PFSK-1 (cell line): ENCODE measurements around the gene ZNF585A.

Experiments
- FOXP2 ChIP-seq: optimal IDR thresholded peaks from 2 replicates; pipeline ENCODE3; 2011; ENCODE audit warnings: borderline replicate concordance, control low read depth, inconsistent platforms; ENCODE audit not compliant: insufficient read depth; ENCODE audit errors: extremely low read length, extremely low read depth
- POLR2AphosphoS5 ChIP-seq: IDR thresholded peaks from 2 replicates; pipeline ENCODE4 v1.6.1; 2012; ENCODE audit warnings: low read depth, mild to moderate bottlenecking, control low read depth, low read length, moderate library complexity
- SIN3A ChIP-seq: IDR thresholded peaks from 2 replicates; pipeline ENCODE4 v1.6.1; 2012; ENCODE audit warnings: mild to moderate bottlenecking, low read length, moderate library complexity, borderline replicate concordance; ENCODE audit not compliant: insufficient read depth
- TAF1 ChIP-seq: IDR thresholded peaks from 2 replicates; pipeline ENCODE4 v1.6.1; 2012; ENCODE audit warnings: low read length, control low read depth, borderline replicate concordance; ENCODE audit not compliant: insufficient read depth
- TF ChIP-seq, protein P1 (sequence below), 2 experiments: IDR thresholded peaks; 2 replicates each; pipeline versions ENCODE4 v1.6.1 to v1.8.0; 2011 to 2012; ENCODE audit warnings: low read depth in 2 of 2, low read length in 2 of 2, control low read depth in 1 of 2, inconsistent platforms in 1 of 2, mild to moderate bottlenecking in 1 of 2, moderate library complexity in 1 of 2; ENCODE audit not compliant: insufficient read depth in 1 of 2

ZNF585A gene

DNA sequence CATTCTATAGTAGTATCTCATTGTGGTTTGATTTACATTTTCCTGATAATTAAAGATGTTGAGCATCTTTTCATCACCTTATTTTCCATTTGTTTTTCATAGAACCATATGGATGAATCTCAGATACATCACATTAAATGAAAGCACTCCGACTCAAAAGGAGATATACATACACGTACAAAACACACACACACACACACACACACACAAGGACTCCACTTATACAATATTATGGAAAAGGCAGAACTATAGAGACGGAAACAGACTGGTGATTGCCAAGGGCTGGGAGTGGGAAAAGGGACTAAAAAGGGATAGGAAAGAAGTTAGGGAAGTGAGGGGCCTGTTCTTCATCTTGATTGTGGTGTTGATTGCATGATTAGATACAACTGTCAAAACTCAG, 24.3 kb downstream of the ZNF585A start:
- TF ChIP-seq, protein P1, sequence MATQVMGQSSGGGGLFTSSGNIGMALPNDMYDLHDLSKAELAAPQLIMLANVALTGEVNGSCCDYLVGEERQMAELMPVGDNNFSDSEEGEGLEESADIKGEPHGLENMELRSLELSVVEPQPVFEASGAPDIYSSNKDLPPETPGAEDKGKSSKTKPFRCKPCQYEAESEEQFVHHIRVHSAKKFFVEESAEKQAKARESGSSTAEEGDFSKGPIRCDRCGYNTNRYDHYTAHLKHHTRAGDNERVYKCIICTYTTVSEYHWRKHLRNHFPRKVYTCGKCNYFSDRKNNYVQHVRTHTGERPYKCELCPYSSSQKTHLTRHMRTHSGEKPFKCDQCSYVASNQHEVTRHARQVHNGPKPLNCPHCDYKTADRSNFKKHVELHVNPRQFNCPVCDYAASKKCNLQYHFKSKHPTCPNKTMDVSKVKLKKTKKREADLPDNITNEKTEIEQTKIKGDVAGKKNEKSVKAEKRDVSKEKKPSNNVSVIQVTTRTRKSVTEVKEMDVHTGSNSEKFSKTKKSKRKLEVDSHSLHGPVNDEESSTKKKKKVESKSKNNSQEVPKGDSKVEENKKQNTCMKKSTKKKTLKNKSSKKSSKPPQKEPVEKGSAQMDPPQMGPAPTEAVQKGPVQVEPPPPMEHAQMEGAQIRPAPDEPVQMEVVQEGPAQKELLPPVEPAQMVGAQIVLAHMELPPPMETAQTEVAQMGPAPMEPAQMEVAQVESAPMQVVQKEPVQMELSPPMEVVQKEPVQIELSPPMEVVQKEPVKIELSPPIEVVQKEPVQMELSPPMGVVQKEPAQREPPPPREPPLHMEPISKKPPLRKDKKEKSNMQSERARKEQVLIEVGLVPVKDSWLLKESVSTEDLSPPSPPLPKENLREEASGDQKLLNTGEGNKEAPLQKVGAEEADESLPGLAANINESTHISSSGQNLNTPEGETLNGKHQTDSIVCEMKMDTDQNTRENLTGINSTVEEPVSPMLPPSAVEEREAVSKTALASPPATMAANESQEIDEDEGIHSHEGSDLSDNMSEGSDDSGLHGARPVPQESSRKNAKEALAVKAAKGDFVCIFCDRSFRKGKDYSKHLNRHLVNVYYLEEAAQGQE (IDR thresholded peaks at IDR 0.05; ENCODE audit: insufficient read depth in 1 of 2, low read depth in 2 of 2, low read length in 2 of 2) = no peak
- TF ChIP-seq POLR2AphosphoS5 (no peak), FOXP2 (no peak), TAF1 (no peak), SIN3A (no peak)

DNA sequence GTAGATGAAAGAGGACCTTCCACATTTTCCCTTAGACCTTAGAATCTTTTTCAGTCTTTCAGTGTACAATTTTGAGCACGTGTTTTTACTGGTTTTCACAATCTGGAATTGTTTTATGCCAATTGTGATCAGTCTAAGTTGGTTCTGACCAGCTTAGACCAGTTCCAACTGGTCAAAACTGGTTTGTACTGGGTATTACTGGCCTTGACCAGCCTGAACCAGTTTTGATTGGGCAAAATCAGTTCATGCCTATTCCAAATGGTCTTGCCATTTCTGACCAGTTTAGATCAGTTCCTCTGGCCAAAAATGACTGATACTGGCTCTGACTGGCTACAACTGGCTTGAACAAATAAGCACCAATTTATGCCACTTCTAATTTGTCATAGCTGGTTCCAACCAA, 36.4 kb downstream of the ZNF585A start:
- TF ChIP-seq FOXP2 = no peak
- TF ChIP-seq POLR2AphosphoS5 = no peak
- TF ChIP-seq SIN3A = no peak
- TF ChIP-seq, protein P1 (IDR thresholded peaks at IDR 0.05; ENCODE audit: insufficient read depth in 1 of 2, low read depth in 2 of 2, low read length in 2 of 2) = no peak
- no peak for TF ChIP-seq TAF1

DNA sequence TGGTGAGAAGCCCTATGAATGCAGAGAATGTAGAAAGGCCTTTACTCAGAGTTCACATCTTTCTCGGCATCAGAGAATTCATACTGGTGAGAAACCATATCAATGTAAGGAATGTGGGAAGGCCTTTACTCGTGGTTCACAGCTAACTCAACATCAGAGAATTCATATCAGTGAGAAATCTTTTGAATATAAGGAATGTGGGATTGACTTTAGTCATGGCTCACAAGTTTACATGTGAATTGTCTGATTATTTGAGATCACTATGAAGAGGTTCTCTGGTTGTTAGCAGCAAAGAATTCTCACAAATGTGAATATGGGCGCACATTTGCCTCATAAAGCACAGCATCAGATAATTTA, 43.7 kb downstream of the ZNF585A start:
- TF ChIP-seq SIN3A = no peak
- TF ChIP-seq POLR2AphosphoS5 = no peak

DNA sequence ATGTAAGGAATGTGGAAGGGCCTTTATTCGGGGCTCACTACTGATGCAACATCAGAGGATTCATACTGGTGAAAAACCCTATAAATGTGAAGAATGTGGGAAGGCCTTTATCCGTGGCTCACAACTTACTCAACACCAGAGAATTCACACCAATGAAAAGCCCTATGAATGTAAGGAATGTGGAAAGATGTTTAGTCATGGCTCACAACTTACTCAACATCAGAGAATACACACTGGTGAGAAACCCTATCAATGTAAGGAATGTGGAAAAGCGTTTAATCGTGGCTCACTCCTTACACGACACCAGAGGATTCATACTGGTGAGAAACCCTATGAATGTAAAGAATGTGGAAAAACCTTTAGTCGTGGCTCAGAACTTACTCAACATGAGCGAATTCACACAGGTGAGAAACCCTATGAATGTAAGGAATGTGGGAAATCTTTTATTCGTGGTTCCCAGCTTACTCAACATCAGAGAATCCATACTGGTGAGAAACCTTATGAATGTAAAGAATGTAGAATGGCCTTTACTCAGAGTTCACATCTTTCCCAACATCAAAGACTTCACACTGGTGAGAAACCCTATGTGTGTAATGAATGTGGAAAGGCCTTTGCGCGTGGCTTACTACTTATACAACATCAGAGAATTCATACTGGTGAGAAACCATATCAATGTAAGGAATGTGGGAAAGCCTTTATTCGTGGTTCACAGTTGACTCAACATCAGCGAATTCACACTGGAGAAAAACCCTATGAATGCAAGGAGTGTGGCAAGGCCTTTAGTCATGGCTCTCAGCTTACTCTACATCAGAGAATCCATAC, 44.3 kb downstream of the ZNF585A start:
- TF ChIP-seq TAF1 (no peak), FOXP2 (no peak), POLR2AphosphoS5 (no peak), SIN3A (no peak)
- TF ChIP-seq, protein P1 (IDR thresholded peaks at IDR 0.05; ENCODE audit: insufficient read depth in 1 of 2, low read depth in 2 of 2, low read length in 2 of 2) = no peak

DNA sequence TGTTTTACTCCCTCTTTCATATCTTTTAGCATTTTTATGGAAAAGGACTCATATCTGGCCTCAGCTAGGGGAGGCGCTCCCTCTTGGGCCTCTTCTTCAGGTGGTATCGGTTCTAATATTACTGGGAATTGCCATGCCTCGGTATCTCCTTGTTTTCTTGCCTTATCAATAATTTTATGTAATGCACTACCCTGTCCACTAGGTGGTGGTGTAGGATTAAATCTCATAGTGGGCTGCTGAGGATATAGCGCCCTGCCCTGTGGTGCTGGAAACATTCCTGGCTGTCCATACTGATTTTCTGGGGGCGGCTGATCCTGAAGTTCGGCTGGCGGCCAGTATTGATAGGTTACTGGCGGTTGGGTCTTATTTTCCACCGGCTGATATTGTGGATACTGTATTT, 58.5 kb downstream of the ZNF585A start:
- TF ChIP-seq POLR2AphosphoS5 = no peak
- TF ChIP-seq FOXP2 = no peak
- TF ChIP-seq, protein P1 (IDR thresholded peaks at IDR 0.05; ENCODE audit: insufficient read depth in 1 of 2, low read depth in 2 of 2, low read length in 2 of 2) = no peak
- TF ChIP-seq SIN3A = no peak
- no peak for TF ChIP-seq TAF1
